Coronary artery (tissue), 2 donors: ENCODE results near the gene HS3ST5.
"Not testable (repeated sequence)": the region's sequence is repeated elsewhere in the genome, so short reads cannot be mapped to it uniquely, and the experiment has no call there.

Experiments
- DNase-seq: peaks from one replicate; pipeline ENCODE4 v3.0.0-alpha.2; 2017; ENCODE audit warnings: low spot score
- H3K27ac ChIP-seq, 2 donors: fragments of 200-600 bp; sonication (generic); one replicate each; pipeline ENCODE4 v1.5.1; 2016 to 2019
- H3K4me3 ChIP-seq: fragments of 200-600 bp; sonication (generic); 2 replicates; pipeline ENCODE4 v1.5.1; 2016; ENCODE audit warnings: mild to moderate bottlenecking, moderate library complexity
- CTCF ChIP-seq: fragments of 200-600 bp; sonication (generic); IDR thresholded peaks from one replicate; pipeline ENCODE4 v1.5.1; 2019; ENCODE audit warnings: antibody characterized with exemption

The HS3ST5 gene

GRCh38 chr6:114227944-114228468, 114.8 kb downstream of the HS3ST5 start:
- H3K27ac ChIP-seq = no peak overlapping the region
- no peak overlapping the region for H3K4me3 ChIP-seq
- no peak for DNase-seq
- TF ChIP-seq CTCF = no peak

- DNase-seq = no peak
- H3K4me3 ChIP-seq = no peak overlapping the region
- TF ChIP-seq CTCF = no peak
- no peak overlapping the region for H3K27ac ChIP-seq
Measured at GRCh38 chr6:114220241-114220640, 122.6 kb downstream of the HS3ST5 start.

GRCh38 chr6:114218437-114219340, 124.1 kb downstream of the HS3ST5 start:
- no peak overlapping the region for H3K27ac ChIP-seq
- no peak overlapping the region for H3K4me3 ChIP-seq
- no peak for TF ChIP-seq CTCF
- no peak for DNase-seq

GRCh38 chr6:114217996-114218395, 124.8 kb downstream of the HS3ST5 start:
- not testable (repeated sequence) for H3K4me3 ChIP-seq, DNase-seq, H3K27ac ChIP-seq

GRCh38 chr6:114216789-114217467, 125.9 kb downstream of the HS3ST5 start:
- Histone ChIP-seq H3K4me3 (no peak overlapping the region), H3K27ac (no peak overlapping the region)
- TF ChIP-seq CTCF = no peak
- no peak for DNase-seq

GRCh38 chr6:114210467-114210866, 132.4 kb downstream of the HS3ST5 start:
- no peak overlapping the region for H3K4me3 ChIP-seq
- no peak overlapping the region for H3K27ac ChIP-seq
- TF ChIP-seq CTCF = no peak
- DNase-seq = no peak

- DNase-seq = no peak
- Histone ChIP-seq H3K4me3 (no peak overlapping the region), H3K27ac (no peak overlapping the region)
- TF ChIP-seq CTCF = no peak
Measured at GRCh38 chr6:114203460-114203859, 139.4 kb downstream of the HS3ST5 start.
